Fibroblast of skin of right quadriceps (primary cell): ENCODE results near the gene IMMP2L.
A peak's percentile ranks its signal among the peaks of the same experiment; 100 is the strongest.

Experiments
- DNase-seq: peaks from one replicate; pipeline ENCODE4 v3.0.0-alpha.2; 2013

IMMP2L gene

GRCh38 chr7:111556977-111557376, 5.3 kb downstream of the IMMP2L start:
- DNase-seq = no peak

- no peak for DNase-seq
Measured at GRCh38 chr7:111554086-111554485, 8.2 kb downstream of the IMMP2L start.

GRCh38 chr7:111541067-111541466, 21.2 kb downstream of the IMMP2L start:
- no peak for DNase-seq

- DNase-seq = no peak
Measured at GRCh38 chr7:111540199-111540815, 22.0 kb downstream of the IMMP2L start.

GRCh38 chr7:111537134-111537533, 25.2 kb downstream of the IMMP2L start:
- no peak for DNase-seq

GRCh38 chr7:111535142-111535870, 27.0 kb downstream of the IMMP2L start:
- DNase-seq = no peak

- peak; percentile 32 for DNase-seq
Measured at GRCh38 chr7:111532625-111533024, 29.7 kb downstream of the IMMP2L start.

- no peak for DNase-seq
Measured at GRCh38 chr7:111531993-111532392, 30.3 kb downstream of the IMMP2L start.

- DNase-seq = no peak
Measured at GRCh38 chr7:111530356-111530668, 32.0 kb downstream of the IMMP2L start.

GRCh38 chr7:111529507-111530355, 32.6 kb downstream of the IMMP2L start:
- DNase-seq = no peak

GRCh38 chr7:111528331-111528730, 34.0 kb downstream of the IMMP2L start:
- DNase-seq = no peak

- DNase-seq = no peak
Measured at GRCh38 chr7:111527545-111527944, 34.7 kb downstream of the IMMP2L start.

- DNase-seq = no peak
Measured at GRCh38 chr7:111525100-111525499, 37.2 kb downstream of the IMMP2L start.

- no peak for DNase-seq
Measured at GRCh38 chr7:111521660-111522059, 40.6 kb downstream of the IMMP2L start.

GRCh38 chr7:111518264-111518663, 44.0 kb downstream of the IMMP2L start:
- no peak for DNase-seq

GRCh38 chr7:111517549-111517951, 44.7 kb downstream of the IMMP2L start:
- DNase-seq = no peak

- DNase-seq = peak; percentile 37
Measured at GRCh38 chr7:111516612-111517011, 45.7 kb downstream of the IMMP2L start.

GRCh38 chr7:111513566-111513965, 48.7 kb downstream of the IMMP2L start:
- DNase-seq = no peak

- no peak for DNase-seq
Measured at GRCh38 chr7:111511845-111512244, 50.4 kb downstream of the IMMP2L start.

- DNase-seq = no peak
Measured at GRCh38 chr7:111510584-111511378, 51.5 kb downstream of the IMMP2L start.

GRCh38 chr7:111510062-111510461, 52.2 kb downstream of the IMMP2L start:
- DNase-seq = no peak

GRCh38 chr7:111509288-111509687, 53.0 kb downstream of the IMMP2L start:
- DNase-seq = no peak

GRCh38 chr7:111508387-111508786, 53.9 kb downstream of the IMMP2L start:
- no peak for DNase-seq
